ENCODE results near the gene TM7SF3. TPM values are rescaled to one million over a fixed set of nuclear protein-coding genes. Genes with fewer than 3 reads are reported as not detected.

The TM7SF3 gene
- total RNA-seq, 1 experiment from 2014 or later, result 114 TPM

GRCh38 chr12:26970136-26970535, 44.0 kb downstream of the TM7SF3 start:
- ChIA-PET POLR2A (ENCODE audit: unreplicated experiment) (no interaction called here), CTCF (no interaction called here)
- H3K4me2 ChIP-seq (ENCODE audit: low read length), result no peak overlapping the region
- H3K9me3 ChIP-seq (ENCODE audit: low read length), result no peaks in the 10 kb centered on the region
- peaks cover 7% of the 10 kb centered on the region; the same call in 1 of the 2 replicates for H3K36me3 ChIP-seq (ENCODE audit: low read depth, low read length)
- no peak overlapping the region for H3K4me3 ChIP-seq (ENCODE audit: low read length)
- H3K4me1 ChIP-seq (ENCODE audit: insufficient read depth, low read length), result no peaks in the 10 kb centered on the region
- no peak for DNase-seq
- H3K9me2 ChIP-seq (replicated peaks; ENCODE audit: low read length), result no peaks in the 10 kb centered on the region
- H3K27ac ChIP-seq (ENCODE audit: low read length), result no peak overlapping the region
- no peaks in the 10 kb centered on the region for H3F3A ChIP-seq (ENCODE audit: low read length, unreplicated experiment)
- H3K9ac ChIP-seq (ENCODE audit: low read length), result no peak overlapping the region
- H3K79me2 ChIP-seq (ENCODE audit: low read length), result no peaks in the 10 kb centered on the region
- TF ChIP-seq EZH2 (IDR thresholded peaks at IDR 0.05; ENCODE audit: low read length, unreplicated experiment) (no peak), EZH2phosphoT487 (IDR thresholded peaks at IDR 0.05; ENCODE audit: borderline replicate concordance, low read length) (no peak)
- TF ChIP-seq, protein P1, sequence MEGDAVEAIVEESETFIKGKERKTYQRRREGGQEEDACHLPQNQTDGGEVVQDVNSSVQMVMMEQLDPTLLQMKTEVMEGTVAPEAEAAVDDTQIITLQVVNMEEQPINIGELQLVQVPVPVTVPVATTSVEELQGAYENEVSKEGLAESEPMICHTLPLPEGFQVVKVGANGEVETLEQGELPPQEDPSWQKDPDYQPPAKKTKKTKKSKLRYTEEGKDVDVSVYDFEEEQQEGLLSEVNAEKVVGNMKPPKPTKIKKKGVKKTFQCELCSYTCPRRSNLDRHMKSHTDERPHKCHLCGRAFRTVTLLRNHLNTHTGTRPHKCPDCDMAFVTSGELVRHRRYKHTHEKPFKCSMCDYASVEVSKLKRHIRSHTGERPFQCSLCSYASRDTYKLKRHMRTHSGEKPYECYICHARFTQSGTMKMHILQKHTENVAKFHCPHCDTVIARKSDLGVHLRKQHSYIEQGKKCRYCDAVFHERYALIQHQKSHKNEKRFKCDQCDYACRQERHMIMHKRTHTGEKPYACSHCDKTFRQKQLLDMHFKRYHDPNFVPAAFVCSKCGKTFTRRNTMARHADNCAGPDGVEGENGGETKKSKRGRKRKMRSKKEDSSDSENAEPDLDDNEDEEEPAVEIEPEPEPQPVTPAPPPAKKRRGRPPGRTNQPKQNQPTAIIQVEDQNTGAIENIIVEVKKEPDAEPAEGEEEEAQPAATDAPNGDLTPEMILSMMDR (conservative IDR thresholded peaks at IDR 0.05; ENCODE audit: low read depth, low read length), result no peak
- intact Hi-C loops (cut with micrococcal nuclease), result no loop called here
- no peaks in the 10 kb centered on the region for H4K20me1 ChIP-seq (ENCODE audit: low read length)
- no peaks in the 10 kb centered on the region for H3K27me3 ChIP-seq (ENCODE audit: low read length)
- no peak overlapping the region for H2AFZ ChIP-seq (ENCODE audit: low read length)
- BruUV-seq (replicated peaks), result no TSS peak
- ATAC-seq, result no peak

DNA sequence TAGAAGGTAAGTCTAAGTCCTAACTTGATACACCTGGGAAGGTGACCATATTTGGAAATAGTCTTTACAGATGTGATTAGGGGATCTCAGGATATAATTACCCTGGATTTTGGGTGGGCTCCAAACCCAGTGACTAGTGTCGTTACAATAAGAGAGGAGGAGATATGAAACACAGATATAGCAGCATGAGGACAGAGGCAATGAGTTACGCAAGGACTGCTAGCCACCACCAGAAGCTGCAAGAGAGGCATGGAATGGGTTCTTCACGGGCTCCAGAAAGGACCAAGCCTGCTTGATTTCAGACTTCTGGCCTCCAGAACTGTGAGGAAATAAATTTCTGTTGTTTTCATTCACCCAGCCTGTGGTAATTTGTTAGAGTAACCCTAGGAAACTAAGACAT, 47.3 kb downstream of the TM7SF3 start:
- DNase-seq, result no peak
- H3K79me2 ChIP-seq (ENCODE audit: low read length), result no peaks in the 10 kb centered on the region
- TF ChIP-seq EZH2 (IDR thresholded peaks at IDR 0.05; ENCODE audit: low read length, unreplicated experiment) (no peak), EZH2phosphoT487 (IDR thresholded peaks at IDR 0.05; ENCODE audit: borderline replicate concordance, low read length) (no peak)
- TF ChIP-seq, protein P1 (conservative IDR thresholded peaks at IDR 0.05; ENCODE audit: low read depth, low read length), result no peak
- ATAC-seq, result no peak
- no peaks in the 10 kb centered on the region for H3K4me1 ChIP-seq (ENCODE audit: insufficient read depth, low read length)
- BruUV-seq (replicated peaks), result no TSS peak
- H3K9ac ChIP-seq (ENCODE audit: low read length), result no peak overlapping the region
- no peaks in the 10 kb centered on the region for H3K9me3 ChIP-seq (ENCODE audit: low read length)
- no peaks in the 10 kb centered on the region for H4K20me1 ChIP-seq (ENCODE audit: low read length)
- peaks cover 5% of the 10 kb centered on the region for H3F3A ChIP-seq (ENCODE audit: low read length, unreplicated experiment)
- no peak overlapping the region for H3K4me2 ChIP-seq (ENCODE audit: low read length)
- intact Hi-C loops (cut with micrococcal nuclease), result no loop called here
- ChIA-PET CTCF (interaction anchor here (0.6 kb wide), 1 partner anchor 28 kb away, joined by 3 read pairs; no protein-coding TSS in a partner anchor), POLR2A (ENCODE audit: unreplicated experiment) (no interaction called here)
- peaks cover 23% of the 10 kb centered on the region; the same call in 1 of the 2 replicates for H3K36me3 ChIP-seq (ENCODE audit: low read depth, low read length)
- H3K9me2 ChIP-seq (replicated peaks; ENCODE audit: low read length), result no peaks in the 10 kb centered on the region
- H3K27ac ChIP-seq (ENCODE audit: low read length), result no peak overlapping the region
- no peaks in the 10 kb centered on the region for H3K27me3 ChIP-seq (ENCODE audit: low read length)
- H2AFZ ChIP-seq (ENCODE audit: low read length), result no peak overlapping the region
- no peak overlapping the region for H3K4me3 ChIP-seq (ENCODE audit: low read length)

- H2AFZ ChIP-seq (ENCODE audit: low read length), result no peak overlapping the region
- BruUV-seq (replicated peaks), result no TSS peak
- ATAC-seq (no peak), DNase-seq (no peak)
- peaks cover 33% of the 10 kb centered on the region for H3K36me3 ChIP-seq (ENCODE audit: low read depth, low read length)
- H3K4me3 ChIP-seq (ENCODE audit: low read length), result no peak overlapping the region
- no peaks in the 10 kb centered on the region for H3K9me2 ChIP-seq (replicated peaks; ENCODE audit: low read length)
- intact Hi-C loops (cut with micrococcal nuclease), result no loop called here
- H3K27ac ChIP-seq (ENCODE audit: low read length), result no peak overlapping the region
- H3F3A ChIP-seq (ENCODE audit: low read length, unreplicated experiment), result peaks cover 5% of the 10 kb centered on the region
- TF ChIP-seq EZH2phosphoT487 (IDR thresholded peaks at IDR 0.05; ENCODE audit: borderline replicate concordance, low read length) (no peak), EZH2 (IDR thresholded peaks at IDR 0.05; ENCODE audit: low read length, unreplicated experiment) (no peak)
- TF ChIP-seq, protein P1 (conservative IDR thresholded peaks at IDR 0.05; ENCODE audit: low read depth, low read length), result no peak
- H3K9me3 ChIP-seq (ENCODE audit: low read length), result no peaks in the 10 kb centered on the region
- ChIA-PET POLR2A (ENCODE audit: unreplicated experiment) (no interaction called here), CTCF (no interaction called here)
- H3K4me1 ChIP-seq (ENCODE audit: insufficient read depth, low read length), result no peaks in the 10 kb centered on the region
- no peak overlapping the region for H3K4me2 ChIP-seq (ENCODE audit: low read length)
- no peaks in the 10 kb centered on the region for H4K20me1 ChIP-seq (ENCODE audit: low read length)
- no peaks in the 10 kb centered on the region for H3K27me3 ChIP-seq (ENCODE audit: low read length)
- H3K9ac ChIP-seq (ENCODE audit: low read length), result no peak overlapping the region
- no peaks in the 10 kb centered on the region for H3K79me2 ChIP-seq (ENCODE audit: low read length)
These were observed 50.8 kb downstream of the TM7SF3 start for GRCh38 chr12:26963413-26963812.
